ENCODE data around the gene CDC42EP3. TPM values are rescaled to one million over a fixed set of nuclear protein-coding genes. Genes with fewer than 3 reads are reported as not detected.

The CDC42EP3 gene
- total RNA-seq, 3 donors from 2014 or later: 19.5 to 35.7 (median 35.7) TPM

GRCh38 chr2:37617119-37617892 lies 54.1 kb downstream of the CDC42EP3 start:
- Histone ChIP-seq H3K36me3 (no peaks in the 10 kb centered on the region), H3K4me1 (no peaks in the 10 kb centered on the region), H3K4me3 (no peak overlapping the region), H3K27ac (no peak overlapping the region), H3K27me3 (no peaks in the 10 kb centered on the region), H3K9me3 (no peaks in the 10 kb centered on the region)
- intact Hi-C loops (cut with DNase I; ENCODE audit: low total_unique reads): loop anchor here (10.0 kb wide), 1 partner anchor 507 kb away; no protein-coding TSS in a partner anchor
- no peak for DNase-seq (ENCODE audit: low spot score in 2 of 2)
- no peak for TF ChIP-seq CTCF (IDR thresholded peaks at IDR 0.05)
- TF ChIP-seq POLR2A (IDR thresholded peaks at IDR 0.05): no peak
- no peak for TF ChIP-seq POLR2AphosphoS5 (IDR thresholded peaks at IDR 0.05)

GRCh38 chr2:37616677-37617005 lies 54.8 kb downstream of the CDC42EP3 start:
- Histone ChIP-seq H3K9me3 (no peaks in the 10 kb centered on the region), H3K4me1 (no peaks in the 10 kb centered on the region), H3K27ac (no peak overlapping the region), H3K27me3 (no peaks in the 10 kb centered on the region), H3K36me3 (no peaks in the 10 kb centered on the region), H3K4me3 (no peak overlapping the region)
- no peak for DNase-seq (ENCODE audit: low spot score in 2 of 2)
- no peak for TF ChIP-seq POLR2A (IDR thresholded peaks at IDR 0.05)
- no peak for TF ChIP-seq POLR2AphosphoS5 (IDR thresholded peaks at IDR 0.05)
- no peak for TF ChIP-seq CTCF (IDR thresholded peaks at IDR 0.05)
- intact Hi-C loops (cut with DNase I; ENCODE audit: low total_unique reads): loop anchor here (10.0 kb wide), 1 partner anchor 508 kb away; no protein-coding TSS in a partner anchor

DNA sequence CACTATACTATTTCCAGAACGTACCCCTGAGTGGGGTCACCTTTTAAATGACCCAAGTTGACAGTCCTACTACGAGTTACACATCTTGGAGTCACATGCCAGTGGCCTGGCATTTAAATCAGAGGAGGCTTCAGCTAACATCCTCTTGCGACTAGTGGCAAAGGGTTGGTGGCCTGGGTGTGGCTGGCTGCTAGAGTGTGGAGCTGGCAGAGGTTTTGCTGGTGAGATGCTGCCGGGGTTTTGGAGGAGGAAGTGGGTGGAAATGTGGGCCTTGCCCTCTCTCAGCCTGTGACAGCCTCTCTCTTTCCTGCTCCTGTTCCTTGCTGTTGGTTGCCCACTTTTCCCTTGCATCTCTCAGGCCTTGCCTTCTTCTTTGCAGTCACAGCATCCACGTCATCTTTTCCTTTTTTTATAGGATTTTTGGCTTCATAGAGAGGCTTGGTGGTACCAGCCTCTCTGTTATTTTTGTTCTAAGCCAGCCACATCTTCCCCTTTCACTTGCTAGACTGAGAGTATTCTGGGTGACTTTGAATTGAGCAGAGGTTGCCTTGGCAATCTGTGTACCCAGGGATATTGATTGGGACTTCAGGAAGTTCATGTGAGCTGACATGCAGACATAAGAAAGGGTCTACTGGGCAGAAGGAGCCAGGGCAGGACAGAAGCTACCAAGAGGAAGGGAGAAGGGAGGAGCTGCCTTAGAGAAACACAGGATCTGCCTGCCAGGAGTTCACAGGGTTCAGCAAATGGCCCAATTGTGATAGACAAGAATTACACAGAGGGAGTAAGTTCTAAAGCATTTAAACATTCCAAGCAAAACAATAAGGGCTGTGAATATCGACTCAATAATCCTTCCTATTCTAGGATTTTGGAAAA lies 55.4 kb downstream of the CDC42EP3 start:
- Histone ChIP-seq H3K27ac (no peak overlapping the region), H3K9me3 (no peaks in the 10 kb centered on the region), H3K36me3 (no peaks in the 10 kb centered on the region), H3K27me3 (no peaks in the 10 kb centered on the region), H3K4me3 (no peak overlapping the region), H3K4me1 (no peaks in the 10 kb centered on the region)
- no peak for DNase-seq (ENCODE audit: low spot score in 2 of 2)
- intact Hi-C loops (cut with DNase I; ENCODE audit: low total_unique reads): loop anchor here (10.0 kb wide), 1 partner anchor 509 kb away; no protein-coding TSS in a partner anchor
- TF ChIP-seq POLR2A (IDR thresholded peaks at IDR 0.05) (no peak), POLR2AphosphoS5 (IDR thresholded peaks at IDR 0.05) (no peak), CTCF (IDR thresholded peaks at IDR 0.05) (no peak)

DNA sequence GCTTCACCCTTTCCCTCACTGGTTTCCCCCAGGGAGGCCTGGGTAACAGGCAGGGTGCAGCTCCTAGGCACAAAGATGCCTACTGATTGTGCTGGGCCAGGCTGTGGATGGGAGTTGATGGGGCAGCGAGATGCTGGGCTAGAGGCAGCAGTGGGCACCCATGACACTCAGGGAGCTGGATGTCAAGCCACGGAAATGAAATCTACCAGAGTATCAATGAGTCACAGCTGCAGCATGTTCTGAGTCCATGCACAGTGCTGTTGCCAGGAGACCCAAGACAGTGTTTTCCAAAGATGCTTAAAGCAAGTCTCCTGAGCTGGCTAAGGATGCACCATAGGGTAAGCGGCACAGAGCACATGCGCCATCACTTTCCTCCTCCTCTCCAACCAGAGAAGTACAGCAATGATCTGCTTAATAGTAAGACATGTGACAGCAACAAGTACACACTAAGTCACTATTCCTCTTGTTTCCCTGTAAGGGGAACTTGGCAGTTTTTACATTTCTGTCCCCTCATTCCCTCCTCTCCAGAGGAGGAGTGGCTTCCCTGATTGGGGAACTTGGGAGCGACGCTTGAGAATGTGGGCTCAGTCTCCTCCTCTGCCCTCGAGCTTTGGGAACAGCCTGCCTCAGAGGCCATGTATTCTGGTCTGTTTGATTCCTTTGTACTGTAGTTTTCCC lies 57.2 kb downstream of the CDC42EP3 start:
- Histone ChIP-seq H3K4me1 (no peaks in the 10 kb centered on the region), H3K36me3 (no peaks in the 10 kb centered on the region), H3K27me3 (no peaks in the 10 kb centered on the region), H3K4me3 (no peak overlapping the region), H3K9me3 (no peaks in the 10 kb centered on the region), H3K27ac (no peak overlapping the region)
- intact Hi-C loops (cut with DNase I; ENCODE audit: low total_unique reads): loop anchor here (10.0 kb wide), 1 partner anchor 511 kb away; no protein-coding TSS in a partner anchor
- TF ChIP-seq POLR2AphosphoS5 (IDR thresholded peaks at IDR 0.05): no peak
- TF ChIP-seq POLR2A (IDR thresholded peaks at IDR 0.05): no peak
- TF ChIP-seq CTCF (IDR thresholded peaks at IDR 0.05): no peak
- no peak for DNase-seq (ENCODE audit: low spot score in 2 of 2)
